ENCODE results near the gene TCP11L2. TPM values are rescaled to one million over a fixed set of nuclear protein-coding genes. Genes with fewer than 3 reads are reported as not detected.
A peak's percentile ranks its signal among the peaks of the same experiment; 100 is the strongest.

The TCP11L2 gene
- total RNA-seq, 1 donor from 2014 or later, result 22.0 TPM

GRCh38 chr12:106258935-106259334, 43.6 kb upstream of the TCP11L2 start:
- Histone ChIP-seq H2AFZ (ENCODE audit: low read depth, low read length) (no peak overlapping the region), H3K36me3 (ENCODE audit: insufficient read depth, low read length) (no peaks in the 10 kb centered on the region), H3K4me2 (ENCODE audit: low read length) (no peak overlapping the region), H3K9me3 (ENCODE audit: insufficient read depth, low read depth, low read length) (no peaks in the 10 kb centered on the region), H3K4me3 (ENCODE audit: insufficient read depth, low read depth, low read length) (no peak overlapping the region), H3K4me1 (ENCODE audit: insufficient read depth, low read length) (no peaks in the 10 kb centered on the region), H3K27me3 (ENCODE audit: insufficient read depth, low read length) (no peaks in the 10 kb centered on the region), H4K20me1 (ENCODE audit: insufficient read depth, low read length) (no peaks in the 10 kb centered on the region), H3K9ac (ENCODE audit: low read length) (no peak overlapping the region), H3K27ac (ENCODE audit: low read depth, low read length) (no peak overlapping the region), H3K79me2 (ENCODE audit: insufficient read depth, low read length) (no peaks in the 10 kb centered on the region)
- no peak for DNase-seq (ENCODE audit: low read depth)
- no peak for FAIRE-seq
- peaks cover 4% of the 10 kb centered on the region for H3K27me3 Mint-ChIP-seq (ENCODE audit: low read depth, unreplicated experiment)
- H3K36me3 Mint-ChIP-seq (ENCODE audit: low read depth, unreplicated experiment), result no peaks in the 10 kb centered on the region
- H3K4me3 Mint-ChIP-seq (ENCODE audit: unreplicated experiment), result no peak overlapping the region
- no peaks in the 10 kb centered on the region for H3K4me1 Mint-ChIP-seq (ENCODE audit: low read depth, unreplicated experiment)
- TF ChIP-seq EZH2 (IDR thresholded peaks at IDR 0.05; ENCODE audit: insufficient read depth, low read length), result no peak
- TF ChIP-seq CTCF (IDR thresholded peaks at IDR 0.05; ENCODE audit: insufficient read depth, low read depth, low read length), result no peak
- H3K27ac Mint-ChIP-seq (ENCODE audit: unreplicated experiment), result peak overlapping the region; percentile 56
- no peaks in the 10 kb centered on the region for H3K9me3 Mint-ChIP-seq (ENCODE audit: unreplicated experiment)

GRCh38 chr12:106265116-106265515, 37.4 kb upstream of the TCP11L2 start:
- H3K27ac Mint-ChIP-seq (ENCODE audit: unreplicated experiment), result no peak overlapping the region
- TF ChIP-seq EZH2 (IDR thresholded peaks at IDR 0.05; ENCODE audit: insufficient read depth, low read length) (no peak), CTCF (IDR thresholded peaks at IDR 0.05; ENCODE audit: insufficient read depth, low read depth, low read length) (no peak)
- Histone ChIP-seq H3K36me3 (ENCODE audit: insufficient read depth, low read length) (no peaks in the 10 kb centered on the region), H2AFZ (ENCODE audit: low read depth, low read length) (no peak overlapping the region), H4K20me1 (ENCODE audit: insufficient read depth, low read length) (no peaks in the 10 kb centered on the region), H3K4me1 (ENCODE audit: insufficient read depth, low read length) (no peaks in the 10 kb centered on the region), H3K27ac (ENCODE audit: low read depth, low read length) (no peak overlapping the region), H3K79me2 (ENCODE audit: insufficient read depth, low read length) (no peaks in the 10 kb centered on the region), H3K9me3 (ENCODE audit: insufficient read depth, low read depth, low read length) (no peaks in the 10 kb centered on the region), H3K9ac (ENCODE audit: low read length) (no peak overlapping the region), H3K4me2 (ENCODE audit: low read length) (no peak overlapping the region), H3K27me3 (ENCODE audit: insufficient read depth, low read length) (no peaks in the 10 kb centered on the region), H3K4me3 (ENCODE audit: insufficient read depth, low read depth, low read length) (no peak overlapping the region)
- FAIRE-seq, result no peak
- H3K27me3 Mint-ChIP-seq (ENCODE audit: low read depth, unreplicated experiment), result peaks cover 3% of the 10 kb centered on the region
- no peaks in the 10 kb centered on the region for H3K9me3 Mint-ChIP-seq (ENCODE audit: unreplicated experiment)
- H3K4me3 Mint-ChIP-seq (ENCODE audit: unreplicated experiment), result no peak overlapping the region
- no peaks in the 10 kb centered on the region for H3K4me1 Mint-ChIP-seq (ENCODE audit: low read depth, unreplicated experiment)
- no peak for DNase-seq (ENCODE audit: low read depth)
- H3K36me3 Mint-ChIP-seq (ENCODE audit: low read depth, unreplicated experiment), result no peaks in the 10 kb centered on the region

GRCh38 chr12:106267535-106267934, 35.0 kb upstream of the TCP11L2 start:
- H3K36me3 ChIP-seq (ENCODE audit: insufficient read depth, low read length), result no peaks in the 10 kb centered on the region
- peaks cover 4% of the 10 kb centered on the region for H3K9me3 Mint-ChIP-seq (ENCODE audit: unreplicated experiment)
- H3K27ac Mint-ChIP-seq (ENCODE audit: unreplicated experiment), result no peak overlapping the region
- TF ChIP-seq EZH2 (IDR thresholded peaks at IDR 0.05; ENCODE audit: insufficient read depth, low read length) (no peak), CTCF (IDR thresholded peaks at IDR 0.05; ENCODE audit: insufficient read depth, low read depth, low read length) (no peak)
- H3K9ac ChIP-seq (ENCODE audit: low read length), result no peak overlapping the region
- no peaks in the 10 kb centered on the region for H3K27me3 ChIP-seq (ENCODE audit: insufficient read depth, low read length)
- H3K4me1 ChIP-seq (ENCODE audit: insufficient read depth, low read length), result no peaks in the 10 kb centered on the region
- H3K27ac ChIP-seq (ENCODE audit: low read depth, low read length), result no peak overlapping the region
- no peak overlapping the region for H3K4me2 ChIP-seq (ENCODE audit: low read length)
- no peaks in the 10 kb centered on the region for H3K9me3 ChIP-seq (ENCODE audit: insufficient read depth, low read depth, low read length)
- no peaks in the 10 kb centered on the region for H4K20me1 ChIP-seq (ENCODE audit: insufficient read depth, low read length)
- H3K27me3 Mint-ChIP-seq (ENCODE audit: low read depth, unreplicated experiment), result peaks cover 8% of the 10 kb centered on the region
- no peaks in the 10 kb centered on the region for H3K36me3 Mint-ChIP-seq (ENCODE audit: low read depth, unreplicated experiment)
- no peaks in the 10 kb centered on the region for H3K79me2 ChIP-seq (ENCODE audit: insufficient read depth, low read length)
- no peaks in the 10 kb centered on the region for H3K4me1 Mint-ChIP-seq (ENCODE audit: low read depth, unreplicated experiment)
- no peak for DNase-seq (ENCODE audit: low read depth)
- no peak for FAIRE-seq
- H3K4me3 ChIP-seq (ENCODE audit: insufficient read depth, low read depth, low read length), result no peak overlapping the region
- H2AFZ ChIP-seq (ENCODE audit: low read depth, low read length), result no peak overlapping the region
- H3K4me3 Mint-ChIP-seq (ENCODE audit: unreplicated experiment), result no peak overlapping the region

Data from astrocyte (in vitro differentiated cells and primary cell).